ENCODE data around the gene JCAD. TPM values are rescaled to one million over a fixed set of nuclear protein-coding genes. Genes with fewer than 3 reads are reported as not detected.
A peak's percentile ranks its signal among the peaks of the same experiment; 100 is the strongest.
"Not testable (repeated sequence)": the region's sequence is repeated elsewhere in the genome, so short reads cannot be mapped to it uniquely, and the experiment has no call there.

JCAD gene
- total RNA-seq, 1 experiment from 2014 or later = 36.7 TPM

DNA sequence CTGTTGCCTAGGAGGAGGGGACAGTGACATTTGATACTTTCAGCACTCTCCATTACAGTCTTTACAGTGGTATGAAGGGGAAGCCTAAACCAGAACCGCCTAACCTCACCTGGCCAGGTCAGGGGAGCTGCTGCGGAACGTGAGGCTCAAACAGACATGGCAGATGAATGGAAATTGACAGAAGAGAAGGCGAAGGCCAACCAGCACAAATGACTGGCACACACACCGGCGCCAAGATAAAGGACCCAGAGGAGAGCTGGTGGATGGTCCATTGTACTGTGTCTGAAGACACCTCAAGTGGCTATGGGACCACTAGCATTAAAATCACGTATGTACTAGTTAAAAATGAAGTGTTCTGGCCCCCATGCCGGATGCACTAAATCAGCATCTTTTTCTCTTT, 53.0 kb downstream of the JCAD start:
- TF ChIP-seq, protein P1, sequence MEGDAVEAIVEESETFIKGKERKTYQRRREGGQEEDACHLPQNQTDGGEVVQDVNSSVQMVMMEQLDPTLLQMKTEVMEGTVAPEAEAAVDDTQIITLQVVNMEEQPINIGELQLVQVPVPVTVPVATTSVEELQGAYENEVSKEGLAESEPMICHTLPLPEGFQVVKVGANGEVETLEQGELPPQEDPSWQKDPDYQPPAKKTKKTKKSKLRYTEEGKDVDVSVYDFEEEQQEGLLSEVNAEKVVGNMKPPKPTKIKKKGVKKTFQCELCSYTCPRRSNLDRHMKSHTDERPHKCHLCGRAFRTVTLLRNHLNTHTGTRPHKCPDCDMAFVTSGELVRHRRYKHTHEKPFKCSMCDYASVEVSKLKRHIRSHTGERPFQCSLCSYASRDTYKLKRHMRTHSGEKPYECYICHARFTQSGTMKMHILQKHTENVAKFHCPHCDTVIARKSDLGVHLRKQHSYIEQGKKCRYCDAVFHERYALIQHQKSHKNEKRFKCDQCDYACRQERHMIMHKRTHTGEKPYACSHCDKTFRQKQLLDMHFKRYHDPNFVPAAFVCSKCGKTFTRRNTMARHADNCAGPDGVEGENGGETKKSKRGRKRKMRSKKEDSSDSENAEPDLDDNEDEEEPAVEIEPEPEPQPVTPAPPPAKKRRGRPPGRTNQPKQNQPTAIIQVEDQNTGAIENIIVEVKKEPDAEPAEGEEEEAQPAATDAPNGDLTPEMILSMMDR (conservative IDR thresholded peaks at IDR 0.05) = no peak
- TF ChIP-seq EZH2 (IDR thresholded peaks at IDR 0.05; ENCODE audit: low read depth) = no peak
- Histone ChIP-seq H3K9me3 (ENCODE audit: insufficient read depth, low read depth) (no peaks in the 10 kb centered on the region), H3K4me3 (no peak overlapping the region), H3F3A (ENCODE audit: insufficient read depth, low read depth) (no peaks in the 10 kb centered on the region), H3K27ac (no peak overlapping the region), H3K4me1 (replicated peaks; ENCODE audit: insufficient read depth) (peaks cover 16% of the 10 kb centered on the region), H3K27me3 (ENCODE audit: insufficient read depth, low read depth) (no peaks in the 10 kb centered on the region), H2AFZ (no peak overlapping the region), H3K36me3 (ENCODE audit: low read depth) (no peaks in the 10 kb centered on the region), H3K79me2 (ENCODE audit: low read depth) (no peaks in the 10 kb centered on the region), H4K20me1 (ENCODE audit: insufficient read depth) (no peaks in the 10 kb centered on the region), H3K9me2 (ENCODE audit: insufficient read depth) (no peaks in the 10 kb centered on the region), H3K4me2 (no peak overlapping the region)
- intact Hi-C loops (cut with micrococcal nuclease; ENCODE audit: unreplicated experiment) = loop anchor here (10.0 kb wide), 1 partner anchor 378 kb away; no protein-coding TSS in a partner anchor
- no peak for DNase-seq
- BruUV-seq (replicated peaks) = no TSS peak
- POLR2A ChIA-PET (ENCODE audit: unreplicated experiment) = interaction anchor here (0.7 kb wide), 1 partner anchor 212 kb away, joined by 3 read pairs; no protein-coding TSS in a partner anchor
- CTCF ChIA-PET = no interaction called here

DNA sequence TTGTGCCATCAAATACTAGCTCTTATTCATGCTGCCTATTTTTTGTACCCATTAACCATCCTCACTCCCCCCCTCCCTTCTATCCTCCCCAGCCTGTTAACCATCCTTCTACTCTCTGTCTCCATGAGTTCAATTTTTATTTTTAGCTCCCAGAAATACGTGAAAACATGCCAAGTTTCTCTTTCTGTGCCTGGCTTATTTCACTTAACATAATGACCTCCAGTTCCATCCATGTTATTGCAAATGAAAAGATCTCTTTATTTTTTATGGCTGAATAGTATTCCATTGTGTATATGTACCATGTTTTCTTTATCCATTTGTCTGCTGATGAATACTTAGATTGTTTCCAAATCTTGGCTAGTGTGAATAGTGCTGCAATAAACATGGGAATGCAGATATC, 54.3 kb downstream of the JCAD start:
- H3F3A ChIP-seq (ENCODE audit: insufficient read depth, low read depth) = not testable (repeated sequence)
- intact Hi-C loops (cut with micrococcal nuclease; ENCODE audit: unreplicated experiment) = loop anchor here (10.0 kb wide), 1 partner anchor 380 kb away; no protein-coding TSS in a partner anchor

DNA sequence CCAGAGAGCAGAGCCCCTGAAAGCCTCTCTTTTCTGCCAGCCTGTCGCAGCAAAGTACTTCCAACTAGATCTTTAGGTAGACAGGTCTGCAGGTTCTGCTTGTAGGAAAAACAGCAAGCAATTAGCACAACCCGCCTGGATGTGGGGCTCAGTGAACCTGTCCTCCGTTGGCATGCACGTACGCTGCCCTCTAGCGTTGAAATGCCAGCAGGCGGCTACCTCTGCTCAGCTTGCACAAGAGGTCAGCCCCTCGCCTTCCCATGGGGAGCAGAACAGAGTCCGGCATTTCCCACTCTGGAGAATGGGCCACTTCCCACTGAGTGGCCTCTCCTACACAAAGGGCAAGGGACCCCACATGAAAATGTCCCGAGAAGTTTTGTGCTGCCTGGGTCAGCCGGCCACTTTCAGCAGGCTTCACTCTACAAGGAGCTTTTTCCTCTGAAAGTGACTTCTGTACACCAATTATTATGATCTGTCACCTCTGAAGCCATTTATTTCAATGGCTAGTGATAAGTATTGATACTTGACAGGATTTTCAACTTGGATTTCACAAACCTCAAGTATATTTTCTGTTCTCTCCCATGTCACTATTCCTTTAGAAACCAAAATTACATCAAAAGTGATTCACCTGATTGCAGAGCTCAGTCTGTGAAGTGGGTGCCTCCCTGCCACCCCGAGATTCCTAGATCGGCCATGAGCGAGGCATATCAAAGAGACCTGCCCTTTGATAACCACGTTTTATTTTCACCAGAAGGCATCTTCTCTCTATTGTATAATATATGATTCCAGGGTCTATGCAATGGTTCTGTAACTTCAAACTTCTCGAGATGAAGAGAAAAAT, 56.7 kb downstream of the JCAD start:
- H3K4me1 ChIP-seq (replicated peaks; ENCODE audit: insufficient read depth) = peaks cover 33% of the 10 kb centered on the region
- H2AFZ ChIP-seq = no peak overlapping the region
- CTCF ChIA-PET = interaction anchor here (0.6 to 1.8 kb wide), 2 partner anchors 225 to 239 kb away, joined by 3 to 10 read pairs; no protein-coding TSS in a partner anchor
- H3K9me3 ChIP-seq (ENCODE audit: insufficient read depth, low read depth) = no peaks in the 10 kb centered on the region
- no peaks in the 10 kb centered on the region for H3K79me2 ChIP-seq (ENCODE audit: low read depth)
- no peak overlapping the region for H3K4me3 ChIP-seq
- no peaks in the 10 kb centered on the region for H3K36me3 ChIP-seq (ENCODE audit: low read depth)
- no TSS peak for BruUV-seq (replicated peaks)
- H3K9me2 ChIP-seq (ENCODE audit: insufficient read depth) = no peaks in the 10 kb centered on the region
- H3K27ac ChIP-seq = no peak overlapping the region
- H3F3A ChIP-seq (ENCODE audit: insufficient read depth, low read depth) = 0 out of 2 replicates have a peak, but pooled peaks cover 4% of the 10 kb centered on the region
- TF ChIP-seq, protein P1 (conservative IDR thresholded peaks at IDR 0.05) = peak; percentile 80
- no peak for TF ChIP-seq EZH2 (IDR thresholded peaks at IDR 0.05; ENCODE audit: low read depth)
- H3K27me3 ChIP-seq (ENCODE audit: insufficient read depth, low read depth) = no peaks in the 10 kb centered on the region
- no peaks in the 10 kb centered on the region for H4K20me1 ChIP-seq (ENCODE audit: insufficient read depth)
- H3K4me2 ChIP-seq = peak overlapping the region; percentile 35; the same call in 1 of the 2 replicates
- intact Hi-C loops (cut with micrococcal nuclease; ENCODE audit: unreplicated experiment) = loop anchor here (1.0 to 10.0 kb wide), 9 partner anchors 144 to 590 kb away; no protein-coding TSS in a partner anchor
- DNase-seq = peak; percentile 63 to 81
- POLR2A ChIA-PET (ENCODE audit: unreplicated experiment) = no interaction called here

More for the DNA sequence above, 54.3 kb downstream of the JCAD start:
- H4K20me1 ChIP-seq (ENCODE audit: insufficient read depth); H3K9me3 ChIP-seq (ENCODE audit: insufficient read depth, low read depth); BruUV-seq (replicated peaks); H3K27me3 ChIP-seq (ENCODE audit: insufficient read depth, low read depth); H3K9me2 ChIP-seq (ENCODE audit: insufficient read depth); H3K79me2 ChIP-seq (ENCODE audit: low read depth); H3K4me3 ChIP-seq; CTCF ChIA-PET; H3K36me3 ChIP-seq (ENCODE audit: low read depth); H3K4me2 ChIP-seq; POLR2A ChIA-PET (ENCODE audit: unreplicated experiment); DNase-seq; H3K27ac ChIP-seq; H2AFZ ChIP-seq: not testable (repeated sequence)
- H3K4me1 ChIP-seq (replicated peaks; ENCODE audit: insufficient read depth) = peaks cover 29% of the 10 kb centered on the region

Measured in PC-9 (cell line).